H9 (cell line): ENCODE results near the gene RPS19BP1. TPM values are rescaled to one million over a fixed set of nuclear protein-coding genes. Genes with fewer than 3 reads are reported as not detected.

Experiments used
- DNase-seq: peaks from one replicate; pipeline ENCODE4 v3.0.0-alpha.2; 2017
- H2AFZ ChIP-seq: one replicate; pipeline ENCODE4 v1.6.1; 2013; ENCODE audit warnings: mild to moderate bottlenecking, low read length, control low read depth, moderate library complexity
- H2AK5ac ChIP-seq: 2 replicates; pipeline ENCODE4 v1.6.1; 2013; ENCODE audit warnings: low read length, control low read depth, mixed read lengths; ENCODE audit not compliant: insufficient read length
- H2BK120ac ChIP-seq: one replicate; pipeline ENCODE4 v1.6.1; 2013; ENCODE audit warnings: low read depth, mild to moderate bottlenecking, low read length, control low read depth, inconsistent platforms; ENCODE audit not compliant: poor library complexity, severe bottlenecking
- H2BK12ac ChIP-seq: 2 replicates; pipeline ENCODE4 v1.6.1; 2013; ENCODE audit warnings: low read length, control low read depth, mixed read lengths, low read depth; ENCODE audit not compliant: insufficient read length
- H2BK15ac ChIP-seq: 2 replicates; pipeline ENCODE4 v1.6.1; 2013; ENCODE audit warnings: low read depth, low read length, control low read depth
- H2BK20ac ChIP-seq: one replicate; pipeline ENCODE4 v1.6.1; 2013; ENCODE audit warnings: low read depth, mild to moderate bottlenecking, low read length, control low read depth, inconsistent platforms; ENCODE audit not compliant: poor library complexity, severe bottlenecking
- H2BK5ac ChIP-seq: 2 replicates; pipeline ENCODE4 v1.6.1; 2013; ENCODE audit warnings: low read length, control low read depth, mixed read lengths; ENCODE audit not compliant: insufficient read length
- H3K14ac ChIP-seq: 2 replicates; pipeline ENCODE4 v1.6.1; 2013; ENCODE audit warnings: low read length, control low read depth; ENCODE audit not compliant: insufficient read depth
- H3K18ac ChIP-seq: 2 replicates; pipeline ENCODE4 v1.6.1; 2013; ENCODE audit warnings: low read depth, mild to moderate bottlenecking, mixed read lengths, low read length, control low read depth; ENCODE audit not compliant: insufficient read length
- H3K23ac ChIP-seq: 2 replicates; pipeline ENCODE4 v1.6.1; 2013; ENCODE audit warnings: low read length, control low read depth, mixed read lengths, low read depth; ENCODE audit not compliant: insufficient read length
- H3K23me2 ChIP-seq: 2 replicates; pipeline ENCODE4 v1.6.1; 2013; ENCODE audit warnings: low read depth, mild to moderate bottlenecking, mixed read lengths, low read length, control low read depth; ENCODE audit not compliant: insufficient read length, poor library complexity, severe bottlenecking
- H3K27ac ChIP-seq: 2 replicates; pipeline ENCODE4 v1.5.1; 2013; ENCODE audit warnings: low read length, control low read depth, mixed read lengths, low read depth; ENCODE audit not compliant: insufficient read length
- H3K27me3 ChIP-seq: 2 replicates; pipeline ENCODE4 v1.6.1; 2013; ENCODE audit warnings: low read length, control low read depth, inconsistent platforms; ENCODE audit not compliant: insufficient read depth
- H3K4ac ChIP-seq: 2 replicates; pipeline ENCODE4 v1.6.1; 2013; ENCODE audit warnings: low read depth, mild to moderate bottlenecking, control low read depth, inconsistent platforms, low read length, moderate library complexity
- H3K4me1 ChIP-seq: 2 replicates; pipeline ENCODE4 v1.6.1; 2013; ENCODE audit warnings: low read length, control low read depth, inconsistent platforms; ENCODE audit not compliant: insufficient read depth
- H3K4me2 ChIP-seq: 2 replicates; pipeline ENCODE4 v1.6.1; 2013; ENCODE audit warnings: low read length, control low read depth, mixed read lengths; ENCODE audit not compliant: insufficient read length, insufficient read depth
- H3K56ac ChIP-seq: 2 replicates; pipeline ENCODE4 v1.6.1; 2013; ENCODE audit warnings: low read depth, mild to moderate bottlenecking, mixed read lengths, low read length, control low read depth; ENCODE audit not compliant: insufficient read length
- H3K79me1 ChIP-seq: 2 replicates; pipeline ENCODE4 v1.6.1; 2013; ENCODE audit warnings: low read depth, mild to moderate bottlenecking, moderate library complexity, low read length, control low read depth, inconsistent platforms; ENCODE audit not compliant: insufficient read depth, poor library complexity, severe bottlenecking
- H3K79me2 ChIP-seq: 2 replicates; pipeline ENCODE4 v1.6.1; 2013; ENCODE audit warnings: low read length, control low read depth, inconsistent platforms; ENCODE audit not compliant: insufficient read depth
- H3K9ac ChIP-seq: 2 replicates; pipeline ENCODE4 v1.6.1; 2013; ENCODE audit warnings: low read length, control low read depth, mixed read lengths; ENCODE audit not compliant: insufficient read length; ENCODE audit errors: extremely low read depth
- H3K9me3 ChIP-seq: one replicate; pipeline ENCODE4 v1.6.1; 2013; ENCODE audit warnings: low read depth, low read length, inconsistent platforms; ENCODE audit not compliant: control insufficient read depth
- H3T11ph ChIP-seq: one replicate; pipeline ENCODE4 v1.6.1; 2013; ENCODE audit warnings: mild to moderate bottlenecking, low read length, control low read depth, inconsistent platforms
- H4K20me1 ChIP-seq: one replicate; pipeline ENCODE4 v1.6.1; 2013; ENCODE audit not compliant: control insufficient read depth, insufficient read length, insufficient read depth
- H4K5ac ChIP-seq: 2 replicates; pipeline ENCODE4 v1.6.1; 2013; ENCODE audit warnings: low read depth, mild to moderate bottlenecking, mixed read lengths, low read length, control low read depth; ENCODE audit not compliant: insufficient read length
- H4K8ac ChIP-seq: replicated peaks from 2 replicates; pipeline ENCODE4 v1.6.1; 2013; ENCODE audit warnings: low read length, control low read depth, mixed read lengths, low read depth; ENCODE audit not compliant: insufficient read length
- H4K91ac ChIP-seq: 2 replicates; pipeline ENCODE4 v1.6.1; 2013; ENCODE audit warnings: low read depth, mild to moderate bottlenecking, moderate library complexity, mixed read lengths, low read length, control low read depth; ENCODE audit not compliant: insufficient read length
- H3K27ac Mint-ChIP-seq, 3 experiments: 2 replicates in 2 of 3; 3 replicates in 1 of 3; pipeline ENCODE4 v1.8.0; 2020 to 2021; ENCODE audit warnings: mixed read lengths in 3 of 3, mild to moderate bottlenecking in 1 of 3, moderate library complexity in 1 of 3
- H3K27me3 Mint-ChIP-seq: 2 replicates; pipeline ENCODE4 v1.8.0; 2021; ENCODE audit warnings: low read depth, mild to moderate bottlenecking, moderate library complexity, mixed read lengths
- H3K36me3 Mint-ChIP-seq, 3 experiments: 2 replicates in 2 of 3; 3 replicates in 1 of 3; pipeline ENCODE4 v1.8.0; 2020 to 2021; ENCODE audit warnings: low read depth in 3 of 3, mixed read lengths in 3 of 3; ENCODE audit not compliant: insufficient read depth in 1 of 3
- H3K4me1 Mint-ChIP-seq, 2 experiments: 2 replicates each; pipeline ENCODE4 v1.8.0; 2020; ENCODE audit warnings: mixed read lengths in 2 of 2
- H3K4me3 Mint-ChIP-seq, 2 experiments: 2 replicates in 1 of 2; 3 replicates in 1 of 2; pipeline ENCODE4 v1.8.0; 2020 to 2021; ENCODE audit warnings: mild to moderate bottlenecking in 2 of 2, mixed read lengths in 2 of 2, moderate library complexity in 1 of 2
- H3K9me3 Mint-ChIP-seq, 2 experiments: 2 replicates in 1 of 2; 3 replicates in 1 of 2; pipeline ENCODE4 v1.8.0; 2020; ENCODE audit warnings: mild to moderate bottlenecking in 2 of 2, mixed read lengths in 2 of 2, moderate library complexity in 1 of 2
- CTCF ChIP-seq: fragments of 200-600 bp; sonication (generic); conservative IDR thresholded peaks from 3 replicates; pipeline ENCODE4 v1.8.0; 2021; ENCODE audit warnings: antibody characterized with exemption, mild to moderate bottlenecking
- WGBS: extraction: QIAGEN DNeasy Blood & Tissue Kit; methylation state at CpG from one replicate; pipeline ENCODE4 v1.1.7; 2013; ENCODE audit warnings: missing lambda C conversion rate, low lambda C conversion rate, mixed read lengths; ENCODE audit not compliant: insufficient read length; ENCODE audit errors: extremely low coverage; 5-methylcytosine and 5-hydroxymethylcytosine counted together
- total RNA-seq: library from RNA; stranded (reverse); gene quantifications from 2 replicates; pipeline ENCODE4 v1.2.1, GENCODE V29; 2021

RPS19BP1 gene
- total RNA-seq, 1 experiment from 2014 or later: 65.0 TPM

GRCh38 chr22:39574779-39575551 lies 42.4 kb upstream of the RPS19BP1 start:
- H3K79me1 ChIP-seq: no peaks in the 10 kb centered on the region
- no peak for DNase-seq
- H2AFZ ChIP-seq: no peak overlapping the region
- no CpG with 5 or more reads among the region's 14 CpGs for WGBS
- H4K5ac ChIP-seq: no peak overlapping the region
- H3K4me2 ChIP-seq: no peak overlapping the region
- H3K23me2 ChIP-seq: no peaks in the 10 kb centered on the region
- H3K23ac ChIP-seq: no peak overlapping the region
- no peak overlapping the region for H2BK5ac ChIP-seq
- no peaks in the 10 kb centered on the region for H3K9me3 ChIP-seq
- no peak overlapping the region for H3K9ac ChIP-seq
- H3K4me1 ChIP-seq: no peaks in the 10 kb centered on the region
- H3K18ac ChIP-seq: no peak overlapping the region
- no peak overlapping the region for H3K27ac ChIP-seq
- Mint-ChIP-seq H3K27ac (peak overlapping the region in 1 of 3 experiments; percentile 75; a peak in 1 of 7 replicates), H3K36me3 (no peaks in the 10 kb centered on the region; a peak in 1 of 7 replicates), H3K4me1 (peaks cover 3 to 12% of the 10 kb centered on the region in 2 experiments), H3K27me3 (peaks cover 24% of the 10 kb centered on the region), H3K4me3 (no peak overlapping the region), H3K9me3 (no peaks in the 10 kb centered on the region)
- no peak overlapping the region for H4K8ac ChIP-seq
- H2BK12ac ChIP-seq: no peak overlapping the region
- H2BK20ac ChIP-seq: no peak overlapping the region
- no peak overlapping the region for H3K4ac ChIP-seq
- no peak overlapping the region for H3K14ac ChIP-seq
- no peak overlapping the region for H3K56ac ChIP-seq
- no peak overlapping the region for H2BK120ac ChIP-seq
- no peak overlapping the region for H3T11ph ChIP-seq
- no peak overlapping the region for H4K91ac ChIP-seq
- H4K20me1 ChIP-seq: no peaks in the 10 kb centered on the region
- TF ChIP-seq CTCF: no peak
- no peaks in the 10 kb centered on the region for H3K27me3 ChIP-seq
- no peak overlapping the region for H2AK5ac ChIP-seq
- H2BK15ac ChIP-seq: no peak overlapping the region
- no peaks in the 10 kb centered on the region for H3K79me2 ChIP-seq
